ENCODE results near the gene RAD23A.

RAD23A gene

GRCh38 chr19:13003081-13003480 is 57.4 kb downstream of the RAD23A start:
- DNase-seq (ENCODE audit: low read depth, low spot score): no peak
